Stimulated activated CD4-positive, alpha-beta T cell treated with anti-CD3 and anti-CD28 coated beads, Interleukin-2, amount 100 ng/mL, for 48 hours (primary cell): ENCODE measurements around the gene HEG1.

Experiments used
- DNase-seq, 2 donors: peaks; one replicate each; pipeline ENCODE4 v3.0.0-alpha.2; 2020

Gene HEG1

GRCh38 chr3:125045965-125046364 lies 9.8 kb downstream of the HEG1 start:
- DNase-seq = no peak

- DNase-seq = no peak
Observed at GRCh38 chr3:125045194-125045593, 10.6 kb downstream of the HEG1 start.

- DNase-seq = no peak
Observed at GRCh38 chr3:125043599-125044151, 12.1 kb downstream of the HEG1 start.

DNA sequence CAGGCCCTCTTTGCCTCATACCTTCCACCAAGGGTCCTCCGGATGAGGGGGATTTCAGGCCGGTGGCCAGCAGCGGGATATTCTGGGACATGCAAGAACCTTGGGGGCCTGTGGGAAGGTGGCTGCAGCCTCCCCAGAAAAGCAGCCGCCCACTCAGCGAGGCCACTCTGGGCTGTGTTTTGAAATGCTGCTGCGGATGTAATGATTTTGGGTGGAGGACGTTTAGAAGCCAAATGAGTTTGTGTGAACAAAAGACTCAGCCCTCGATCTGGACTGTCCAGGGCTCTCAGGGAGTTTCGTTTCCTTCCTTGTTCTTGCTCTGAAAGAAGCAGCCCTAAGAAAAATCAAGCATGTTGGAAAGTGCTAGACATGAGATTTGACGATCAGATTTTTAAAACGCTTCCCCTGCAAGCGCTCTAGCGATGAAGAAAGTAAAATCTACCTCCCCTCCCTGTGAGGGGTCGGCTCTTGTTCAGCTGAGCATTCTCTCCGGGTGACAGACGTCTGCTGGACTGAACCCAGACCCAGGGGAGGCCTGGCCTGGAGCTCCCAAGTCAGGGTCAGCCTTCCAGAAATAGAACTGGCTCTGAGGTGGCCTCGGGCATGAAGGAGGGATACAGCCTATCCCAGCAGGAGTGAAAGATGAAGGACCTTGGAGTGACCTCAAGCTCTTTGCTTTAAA lies 12.9 kb downstream of the HEG1 start:
- DNase-seq = no peak

DNA sequence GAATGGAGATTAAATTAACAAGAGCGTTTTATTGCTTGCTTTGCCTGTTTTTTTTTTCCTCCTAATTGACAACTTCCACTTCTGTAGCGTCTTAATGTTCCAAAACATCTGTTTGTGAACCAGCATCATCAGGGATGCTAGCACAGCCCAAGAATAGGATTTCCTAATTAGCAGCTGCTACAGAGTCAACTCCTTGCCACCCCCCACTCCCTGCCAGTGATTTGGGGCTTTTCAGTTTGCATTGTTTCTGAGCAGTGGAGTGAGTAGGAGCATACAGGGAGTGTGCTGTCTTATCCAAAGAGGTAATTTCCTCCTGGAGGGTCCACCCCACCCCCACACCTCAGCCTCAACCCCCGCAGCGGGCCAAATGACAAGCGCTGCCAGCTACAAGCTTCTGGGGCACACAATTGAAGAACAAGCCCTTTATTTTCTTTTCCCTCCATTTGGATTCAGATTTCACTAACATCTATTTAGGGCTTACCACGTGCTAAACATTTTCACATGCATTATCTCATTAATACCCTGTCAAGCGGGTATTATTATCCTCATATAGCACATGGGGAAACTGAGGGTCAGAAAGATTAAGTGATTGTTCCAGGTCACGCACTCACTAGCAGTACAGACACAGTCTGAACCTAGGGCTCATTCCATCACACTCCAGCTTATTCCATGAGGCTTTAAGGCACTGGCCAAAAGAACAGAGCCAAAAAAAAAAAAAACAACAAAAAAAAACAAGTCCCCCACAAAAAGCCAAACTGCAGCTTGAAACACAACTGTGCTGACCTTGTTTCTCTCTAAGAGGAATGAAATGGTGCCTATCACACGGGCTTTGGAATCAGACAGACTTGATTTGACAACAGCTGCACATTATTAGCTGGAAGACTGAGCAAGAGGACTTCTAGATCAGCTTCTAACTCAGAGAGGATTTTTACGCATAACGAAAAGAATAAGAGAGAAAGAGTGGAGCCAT lies 16.4 kb downstream of the HEG1 start:
- no peak for DNase-seq

GRCh38 chr3:125037498-125038150 lies 18.2 kb downstream of the HEG1 start:
- no peak for DNase-seq

DNA sequence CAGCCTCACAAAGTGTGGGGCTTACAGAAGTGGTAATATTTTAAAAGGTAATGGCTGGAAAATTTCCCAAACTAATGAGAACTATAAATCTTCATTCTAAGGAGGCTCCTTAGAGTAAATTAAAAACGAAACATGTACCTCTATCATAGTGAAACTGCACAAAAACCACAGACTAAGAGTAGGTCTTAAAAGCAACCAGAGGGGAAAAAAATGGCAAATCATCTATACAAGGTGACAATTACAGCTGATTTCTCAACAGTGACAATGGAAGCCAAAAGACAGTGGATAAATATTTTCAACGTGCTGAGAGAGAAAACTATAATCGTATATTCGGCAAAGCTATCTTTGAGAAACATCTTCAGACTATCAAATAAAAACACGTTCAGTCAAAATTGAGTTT lies 20.6 kb downstream of the HEG1 start:
- DNase-seq = no peak

- no peak for DNase-seq
Observed at GRCh38 chr3:125033616-125034015, 22.2 kb downstream of the HEG1 start.

GRCh38 chr3:125033135-125033534 lies 22.7 kb downstream of the HEG1 start:
- no peak for DNase-seq

GRCh38 chr3:125032683-125033082 lies 23.1 kb downstream of the HEG1 start:
- no peak for DNase-seq

GRCh38 chr3:125032100-125032643 lies 23.6 kb downstream of the HEG1 start:
- no peak for DNase-seq

DNA sequence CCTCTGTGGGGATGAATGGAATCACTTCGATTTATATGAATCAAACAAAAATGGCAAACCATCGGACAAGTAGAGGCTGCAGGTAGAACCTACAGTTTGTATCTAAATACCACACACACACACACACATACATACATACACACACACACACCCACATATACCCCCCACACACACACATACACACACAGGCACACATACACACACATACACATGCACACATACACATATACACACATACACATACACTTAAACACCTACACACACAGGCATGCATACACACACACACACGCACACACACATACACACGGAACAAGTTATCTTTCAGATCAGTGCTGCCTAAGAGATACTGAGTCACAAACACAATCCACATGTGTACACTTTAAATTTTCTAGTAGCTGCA lies 24.3 kb downstream of the HEG1 start:
- no peak for DNase-seq

GRCh38 chr3:125028657-125029056 lies 27.1 kb downstream of the HEG1 start:
- no peak for DNase-seq

DNA sequence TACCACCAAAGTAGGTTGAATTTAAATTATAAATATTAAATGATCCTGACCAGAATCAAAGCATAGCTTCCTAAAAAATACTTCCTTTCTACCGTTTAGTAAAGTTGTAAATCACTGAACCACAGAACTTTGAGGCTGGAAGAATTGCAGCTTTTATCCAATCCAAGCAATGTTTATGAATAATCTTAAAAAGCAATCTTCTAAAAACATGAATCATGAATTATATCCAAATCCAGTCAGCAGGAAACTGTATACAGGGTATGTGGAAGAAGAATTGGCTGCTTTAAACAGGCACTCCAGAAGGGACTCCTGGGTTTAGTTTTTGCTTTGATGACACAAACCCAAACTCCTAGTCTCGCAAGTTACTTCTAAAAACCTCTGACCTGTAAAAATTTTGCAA lies 30.2 kb downstream of the HEG1 start:
- no peak for DNase-seq

- no peak for DNase-seq
Observed at GRCh38 chr3:125024817-125025216, 31.0 kb downstream of the HEG1 start.

GRCh38 chr3:125023833-125024555 lies 31.8 kb downstream of the HEG1 start:
- no peak for DNase-seq

DNA sequence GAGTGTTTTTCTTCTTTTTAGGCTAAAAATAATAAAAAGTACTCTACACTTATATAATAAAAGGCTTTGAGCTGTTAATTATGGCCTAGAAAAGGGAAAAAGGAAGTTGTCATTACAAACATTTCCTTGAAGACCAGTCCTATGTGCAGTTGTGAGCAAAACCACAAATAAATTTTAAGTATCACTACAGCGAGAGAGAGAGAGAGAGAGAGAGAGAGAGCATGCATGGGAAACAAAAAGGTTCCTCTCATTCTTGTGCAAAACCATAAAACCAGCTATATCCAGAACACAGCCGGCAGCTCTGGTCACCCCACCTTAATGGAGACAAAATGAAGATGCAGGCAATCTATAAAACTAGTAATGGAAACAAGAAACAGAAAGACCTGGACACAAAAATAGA lies 33.6 kb downstream of the HEG1 start:
- no peak for DNase-seq

- DNase-seq = no peak
Observed at GRCh38 chr3:125019271-125019670, 36.5 kb downstream of the HEG1 start.

GRCh38 chr3:125017406-125017805 lies 38.4 kb downstream of the HEG1 start:
- no peak for DNase-seq

DNA sequence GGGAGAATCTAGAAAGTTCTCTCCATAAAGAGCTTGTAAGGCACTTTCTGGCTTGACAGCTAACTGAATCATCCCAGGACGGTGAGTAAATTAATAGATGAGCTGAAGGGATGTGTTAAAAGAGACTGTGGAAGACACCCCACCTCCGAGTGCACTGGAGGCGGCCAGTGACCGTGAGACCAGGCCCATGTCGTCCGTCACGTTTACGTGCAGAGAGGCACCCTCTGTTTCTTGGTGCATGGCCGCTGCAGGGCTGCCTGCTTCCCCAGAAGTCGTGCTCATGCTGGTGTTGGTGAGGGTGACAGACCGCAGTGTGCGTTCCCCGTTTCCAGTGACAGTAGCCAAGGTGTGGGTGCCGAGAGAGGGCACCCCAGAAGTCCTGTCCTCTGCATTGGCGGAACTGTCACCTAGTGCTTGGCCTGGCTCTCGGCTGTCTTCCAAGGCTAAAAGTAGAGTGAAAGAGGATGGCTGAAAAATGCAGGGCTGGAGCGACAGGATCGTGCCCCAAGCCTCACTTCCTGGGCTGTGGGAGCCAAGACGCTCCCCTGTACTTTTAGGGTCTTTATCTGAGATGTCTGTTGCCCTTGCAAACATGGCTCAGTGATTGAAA lies 41.1 kb downstream of the HEG1 start:
- DNase-seq = no peak

DNA sequence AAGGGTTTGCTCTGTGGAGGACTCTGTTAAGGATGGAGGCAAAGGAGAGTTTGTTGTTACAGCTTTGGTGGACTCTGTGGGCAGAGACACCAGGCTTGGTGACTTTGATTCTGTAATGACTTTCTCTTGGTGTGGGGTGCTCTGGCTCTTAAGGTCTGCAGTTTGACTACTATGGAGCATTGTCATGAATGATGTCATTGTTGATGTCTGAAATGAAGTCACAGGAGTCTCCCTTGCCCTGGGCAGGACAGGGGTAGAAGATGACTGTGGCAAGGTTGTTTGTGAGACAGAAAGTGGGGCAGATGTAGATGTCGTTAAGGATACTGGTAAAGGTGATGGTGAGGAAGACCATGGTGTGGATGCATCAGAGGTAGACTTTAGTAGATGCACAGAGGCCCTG lies 42.7 kb downstream of the HEG1 start:
- DNase-seq = no peak

- no peak for DNase-seq
Observed at GRCh38 chr3:125011941-125012340, 43.9 kb downstream of the HEG1 start.
